ENCODE measurements around the gene EFNB3. TPM values are rescaled to one million over a fixed set of nuclear protein-coding genes. Genes with fewer than 3 reads are reported as not detected.

The EFNB3 gene
- total RNA-seq, 1 donor, result 0.43 TPM

DNA sequence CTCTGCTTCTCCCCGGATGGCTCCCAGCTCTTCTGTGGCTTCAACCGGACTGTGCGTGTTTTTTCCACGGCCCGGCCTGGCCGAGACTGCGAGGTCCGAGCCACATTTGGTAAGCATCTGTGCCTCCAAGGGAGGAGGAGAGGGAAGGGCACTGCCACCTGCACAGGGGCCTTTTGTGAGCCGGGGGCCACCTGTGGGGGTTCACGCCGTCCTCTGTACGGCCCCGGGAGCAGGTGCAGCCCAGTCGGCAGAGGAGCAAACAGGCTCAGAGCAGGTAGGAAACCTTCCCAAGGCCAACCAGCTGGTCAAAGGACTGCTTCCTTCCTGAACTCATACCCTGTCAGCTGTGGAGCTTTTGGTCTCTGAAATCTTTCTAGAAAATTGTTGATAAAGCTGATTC is 3.3 kb upstream of the EFNB3 start:
- H3K4me3 ChIP-seq (ENCODE audit: low read depth, low read length), result no peak overlapping the region
- TF ChIP-seq CTCF (IDR thresholded peaks at IDR 0.05; ENCODE audit: insufficient read depth, low read depth, low read length), result no peak

DNA sequence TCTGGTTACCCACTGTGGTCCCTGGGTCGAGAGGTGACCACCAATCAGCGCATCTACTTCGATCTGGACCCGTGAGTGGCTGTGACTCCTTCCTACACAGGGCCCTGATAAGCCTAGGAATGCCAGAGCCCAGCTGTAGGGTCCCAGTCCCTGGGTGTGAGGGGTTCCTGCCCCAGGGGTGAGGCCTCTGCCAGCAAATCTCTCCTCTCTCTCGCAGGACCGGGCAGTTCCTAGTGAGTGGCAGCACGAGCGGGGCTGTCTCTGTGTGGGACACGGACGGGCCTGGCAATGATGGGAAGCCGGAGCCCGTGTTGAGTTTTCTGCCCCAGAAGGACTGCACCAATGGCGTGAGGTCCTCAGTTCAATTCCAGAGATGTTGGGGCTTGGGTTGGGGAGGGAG is 2.2 kb upstream of the EFNB3 start:
- no peak for TF ChIP-seq CTCF (IDR thresholded peaks at IDR 0.05; ENCODE audit: insufficient read depth, low read depth, low read length)
- no peak overlapping the region for H3K4me3 ChIP-seq (ENCODE audit: low read depth, low read length)
- DNase-seq (ENCODE audit: low read depth), result no peak

More for the DNA sequence above, 3.3 kb upstream of the EFNB3 start:
- no peak for DNase-seq (ENCODE audit: low read depth)

DNA sequence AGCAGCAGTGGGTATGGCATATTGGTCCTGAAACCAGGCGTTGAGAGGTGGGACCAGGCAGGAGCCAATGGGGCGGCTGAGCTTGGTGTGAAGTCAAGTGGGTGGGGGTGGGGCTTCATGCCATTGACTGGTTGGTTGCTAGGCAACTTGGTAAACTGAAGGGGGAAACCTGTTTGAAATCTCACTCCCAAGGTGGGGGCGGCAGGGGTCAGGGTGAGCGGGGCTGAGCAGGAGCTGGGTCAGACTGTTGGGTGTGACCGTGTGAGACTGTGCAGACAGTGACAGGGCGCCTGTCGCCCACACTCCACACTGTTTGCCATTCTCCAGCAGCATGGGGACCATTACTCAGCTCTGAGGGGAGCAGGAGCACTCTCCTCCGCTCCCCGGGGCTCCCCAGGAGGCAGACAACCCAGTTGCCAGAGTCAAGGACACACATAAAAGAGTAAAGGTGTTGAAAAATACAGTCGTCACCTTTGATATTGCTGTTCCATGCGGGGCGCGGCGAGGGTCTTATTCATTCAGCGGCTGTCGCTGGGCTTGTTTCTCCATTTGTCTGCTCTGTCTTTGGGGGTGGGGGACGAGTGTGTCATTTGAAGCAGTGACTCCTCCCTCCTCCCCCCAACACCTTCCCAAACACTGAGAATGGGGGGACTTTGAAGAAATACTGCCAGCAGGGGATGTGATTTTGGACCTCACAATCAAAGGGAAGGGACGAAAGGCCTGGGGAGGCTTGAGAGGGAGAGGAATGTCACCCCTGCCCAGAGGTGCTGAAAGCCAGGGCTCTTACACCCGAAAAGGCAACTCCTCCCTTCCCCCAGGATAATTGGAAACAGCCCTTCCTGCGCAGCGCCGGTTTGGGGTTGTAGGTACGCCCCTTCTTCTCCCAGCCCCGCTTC is 1.2 kb upstream of the EFNB3 start:
- peak; percentile 52 for DNase-seq (ENCODE audit: low read depth)
- TF ChIP-seq CTCF (IDR thresholded peaks at IDR 0.05; ENCODE audit: insufficient read depth, low read depth, low read length), result no peak
- H3K4me3 ChIP-seq (ENCODE audit: low read depth, low read length), result peak overlapping the region; percentile 62

- H3K4me3 ChIP-seq (ENCODE audit: low read depth, low read length), result peak overlapping the region; percentile 62
- TF ChIP-seq CTCF (IDR thresholded peaks at IDR 0.05; ENCODE audit: insufficient read depth, low read depth, low read length), result no peak
- DNase-seq (ENCODE audit: low read depth), result no peak
Measured at GRCh38 chr17:7705269-7706255, 560 bp downstream of the EFNB3 start.

DNA sequence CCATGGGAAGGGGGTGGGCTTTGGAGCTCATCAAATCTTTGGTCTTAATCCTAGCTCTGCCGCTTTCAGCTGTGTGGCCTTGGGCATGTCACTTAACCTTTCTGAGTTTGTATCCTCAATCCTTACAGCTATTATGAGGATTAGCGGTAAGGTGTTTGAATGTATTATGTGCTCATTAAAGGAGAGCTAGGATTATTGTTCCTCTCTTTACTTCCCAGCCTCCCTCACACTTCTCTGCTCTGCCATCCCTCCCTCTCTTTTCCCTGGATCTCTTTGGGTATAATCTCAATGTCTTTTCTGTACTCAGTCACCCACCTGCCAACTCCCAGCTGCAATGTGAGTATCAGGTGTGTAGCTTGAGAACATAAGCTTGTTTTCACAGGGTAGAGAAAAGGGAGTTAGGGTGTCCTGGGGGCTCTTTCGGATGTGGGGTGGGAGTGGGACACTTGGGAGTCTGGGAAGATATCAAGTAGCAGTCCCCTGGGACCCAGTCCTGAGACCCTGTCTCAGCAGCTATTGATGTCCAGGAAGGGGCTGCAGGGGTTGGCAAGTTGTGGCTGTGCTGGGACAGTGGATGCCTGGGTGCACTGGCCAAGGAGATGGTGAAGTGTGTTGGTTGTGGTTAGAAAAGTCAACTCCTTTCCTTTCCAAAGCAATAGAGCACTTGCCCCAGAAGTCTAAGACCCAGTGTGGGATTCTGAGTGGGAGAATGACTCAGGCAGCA is 1.8 kb downstream of the EFNB3 start:
- TF ChIP-seq CTCF (IDR thresholded peaks at IDR 0.05; ENCODE audit: insufficient read depth, low read depth, low read length), result no peak
- no peak for DNase-seq (ENCODE audit: low read depth)
- no peak overlapping the region for H3K4me3 ChIP-seq (ENCODE audit: low read depth, low read length)

- no peak overlapping the region for H3K4me3 ChIP-seq (ENCODE audit: low read depth, low read length)
- no peak for TF ChIP-seq CTCF (IDR thresholded peaks at IDR 0.05; ENCODE audit: insufficient read depth, low read depth, low read length)
- no peak for DNase-seq (ENCODE audit: low read depth)
Measured at GRCh38 chr17:7707446-7707845, 2.4 kb downstream of the EFNB3 start.
